SK-N-MC (cell line): ENCODE measurements around the gene CLEC16A.

Experiments used
- DNase-seq: peaks from one replicate; pipeline ENCODE4 v3.0.0-alpha.2; 2011; ENCODE audit warnings: low read depth, low spot score
- H3K27ac ChIP-seq: fragments of 200-600 bp; sonication (generic); 2 replicates; pipeline ENCODE4 v1.5.1; 2016; ENCODE audit warnings: mixed run types
- H3K36me3 ChIP-seq: fragments of 200-600 bp; sonication (generic); 2 replicates; pipeline ENCODE4 v1.6.1; 2017; ENCODE audit warnings: antibody characterized with exemption, low read length, mixed read lengths; ENCODE audit not compliant: insufficient read depth
- H3K4me3 ChIP-seq: fragments of 200-600 bp; sonication (generic); 2 replicates; pipeline ENCODE4 v1.5.1; 2016
- H3K9ac ChIP-seq: fragments of 200-600 bp; sonication (generic); 2 replicates; pipeline ENCODE4 v1.8.0; 2017; ENCODE audit warnings: mixed run types, mixed read lengths; ENCODE audit not compliant: insufficient read length
- H3K9me3 ChIP-seq: fragments of 200-600 bp; sonication (generic); 2 replicates; pipeline ENCODE4 v1.6.1; 2017; ENCODE audit warnings: low read depth, mild to moderate bottlenecking, antibody characterized with exemption, low read length, moderate library complexity, mixed read lengths
- EZH2 ChIP-seq: fragments of 200-600 bp; sonication (generic); IDR thresholded peaks from one replicate; pipeline ENCODE4 v1.6.1; 2017; ENCODE audit warnings: antibody characterized with exemption
- FOXP2 ChIP-seq: optimal IDR thresholded peaks from 2 replicates; pipeline ENCODE3; 2011; ENCODE audit warnings: mild to moderate bottlenecking, moderate library complexity; ENCODE audit not compliant: insufficient read depth; ENCODE audit errors: extremely low read length, control extremely low read depth
- POLR2AphosphoS5 ChIP-seq: IDR thresholded peaks from 2 replicates; pipeline ENCODE4 v1.6.1; 2012; ENCODE audit warnings: mild to moderate bottlenecking, low read depth, low read length, borderline replicate concordance

Gene CLEC16A

DNA sequence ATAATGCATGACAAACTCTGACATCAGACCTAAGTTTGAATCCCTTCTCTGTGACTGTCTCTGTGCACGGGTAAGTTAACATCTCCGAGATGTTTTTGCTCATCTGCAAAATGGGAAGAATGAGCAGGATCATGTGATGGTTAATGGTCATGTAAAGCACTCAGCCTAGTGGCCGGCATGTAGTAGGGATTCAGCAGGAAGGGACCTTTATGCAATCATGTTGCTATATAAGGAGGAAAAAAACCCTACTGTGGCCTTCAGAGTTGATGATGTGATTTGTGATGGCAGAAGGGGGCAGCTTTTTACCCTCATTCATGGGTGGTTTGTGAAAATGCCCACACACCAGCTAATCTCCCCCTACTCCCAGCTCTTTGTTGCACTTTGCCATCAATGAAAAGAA, 24.1 kb downstream of the CLEC16A start:
- DNase-seq, result no peak
- Histone ChIP-seq H3K4me3 (no peak overlapping the region), H3K27ac (no peak overlapping the region), H3K9me3 (no peaks in the 10 kb centered on the region), H3K9ac (no peak overlapping the region), H3K36me3 (peaks cover 8% of the 10 kb centered on the region)
- no peak for TF ChIP-seq POLR2AphosphoS5
- no peak for TF ChIP-seq FOXP2
- no peak for TF ChIP-seq EZH2

GRCh38 chr16:10969615-10970014, 25.3 kb downstream of the CLEC16A start:
- H3K36me3 ChIP-seq, result peaks cover 4% of the 10 kb centered on the region; the same call in 1 of the 2 replicates
- no peaks in the 10 kb centered on the region for H3K9me3 ChIP-seq
- H3K9ac ChIP-seq, result no peak overlapping the region
- H3K4me3 ChIP-seq, result no peak overlapping the region
- DNase-seq, result no peak
- no peak overlapping the region for H3K27ac ChIP-seq
- no peak for TF ChIP-seq FOXP2

DNA sequence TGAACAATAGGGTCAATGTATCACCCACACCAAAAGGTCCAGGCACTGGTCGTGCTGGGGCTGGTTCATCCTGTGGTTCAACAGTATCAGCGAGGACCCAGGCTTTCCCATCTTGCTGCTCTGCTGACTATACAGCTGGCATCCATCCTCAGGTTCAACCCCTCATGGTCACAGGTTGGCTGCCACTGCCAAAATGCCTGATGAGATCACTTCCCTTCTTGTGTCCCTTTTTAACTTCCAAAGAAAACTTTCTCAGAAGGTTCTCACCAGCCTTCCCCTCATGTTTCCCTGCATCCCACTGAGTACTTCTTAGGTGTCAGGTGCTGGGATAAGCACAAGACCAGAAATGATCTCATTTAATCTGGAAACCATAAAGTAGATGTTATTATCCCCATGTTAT, 25.7 kb downstream of the CLEC16A start:
- H3K9ac ChIP-seq, result no peak overlapping the region
- TF ChIP-seq EZH2 (no peak), POLR2AphosphoS5 (no peak), FOXP2 (no peak)
- no peak overlapping the region for H3K27ac ChIP-seq
- H3K9me3 ChIP-seq, result no peaks in the 10 kb centered on the region
- no peak overlapping the region for H3K4me3 ChIP-seq
- peaks cover 4% of the 10 kb centered on the region; the same call in 1 of the 2 replicates for H3K36me3 ChIP-seq
- no peak for DNase-seq

DNA sequence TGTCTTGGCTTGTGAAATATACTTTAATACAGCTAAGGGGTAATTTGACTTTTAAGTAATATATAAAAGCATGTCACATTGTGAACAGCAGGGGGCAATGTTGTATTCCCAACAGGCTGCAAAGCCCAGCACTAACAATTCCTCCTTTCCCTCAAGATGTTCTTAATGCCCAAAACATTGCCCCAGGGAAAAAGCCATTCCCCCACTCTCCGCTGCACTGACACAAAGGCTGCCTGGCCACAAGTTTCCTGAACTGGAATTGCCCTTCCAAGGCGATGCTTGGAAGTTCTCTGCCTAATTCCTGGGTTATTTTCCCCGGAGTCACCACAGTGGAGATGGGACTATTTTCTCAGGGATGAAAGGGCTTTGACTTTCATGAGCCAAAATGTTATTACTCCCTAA, 27.2 kb downstream of the CLEC16A start:
- no peaks in the 10 kb centered on the region for H3K9me3 ChIP-seq
- TF ChIP-seq FOXP2 (no peak), POLR2AphosphoS5 (no peak), EZH2 (no peak)
- no peak overlapping the region for H3K4me3 ChIP-seq
- H3K9ac ChIP-seq, result no peak overlapping the region
- no peak overlapping the region for H3K27ac ChIP-seq
- peak; percentile 79 for DNase-seq
- peaks cover 4% of the 10 kb centered on the region; the same call in 1 of the 2 replicates for H3K36me3 ChIP-seq

- TF ChIP-seq EZH2 (no peak), FOXP2 (no peak), POLR2AphosphoS5 (no peak)
- no peak overlapping the region for H3K27ac ChIP-seq
- no peak for DNase-seq
- H3K4me3 ChIP-seq, result no peak overlapping the region
- peaks cover 4% of the 10 kb centered on the region; the same call in 1 of the 2 replicates for H3K36me3 ChIP-seq
- no peak overlapping the region for H3K9ac ChIP-seq
- no peaks in the 10 kb centered on the region for H3K9me3 ChIP-seq
These were observed 27.9 kb downstream of the CLEC16A start for GRCh38 chr16:10972108-10972818.

DNA sequence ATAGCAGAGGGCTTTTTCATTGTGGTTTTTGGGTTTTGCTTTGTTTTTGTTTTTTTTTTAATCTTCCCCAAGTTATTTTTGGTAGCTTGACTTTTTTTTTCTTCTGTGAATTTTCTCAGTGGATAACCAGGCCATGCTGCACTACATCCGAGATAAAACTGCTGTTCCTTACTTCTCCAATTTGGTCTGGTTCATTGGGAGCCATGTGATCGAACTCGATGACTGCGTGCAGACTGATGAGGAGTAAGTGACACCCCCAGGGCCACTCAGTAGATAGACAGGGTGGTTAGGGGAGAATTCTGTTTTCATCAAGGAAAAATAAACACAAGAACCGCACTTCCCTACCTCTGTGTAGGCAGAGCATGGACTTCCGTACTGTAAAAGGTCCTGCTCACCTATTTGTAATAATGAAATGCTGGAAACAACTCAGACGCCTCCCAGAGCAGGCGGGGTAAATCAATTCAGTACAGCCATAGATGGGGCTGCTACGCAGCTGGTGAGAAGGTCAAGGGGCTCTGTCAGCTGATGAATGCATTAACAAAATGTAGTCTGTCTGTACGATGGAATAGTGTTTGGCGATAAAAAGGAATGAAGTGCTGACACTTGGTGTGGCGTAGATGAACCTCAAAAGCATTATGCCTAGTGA, 28.6 kb downstream of the CLEC16A start:
- DNase-seq, result no peak
- H3K9me3 ChIP-seq, result no peaks in the 10 kb centered on the region
- no peak for TF ChIP-seq EZH2
- TF ChIP-seq FOXP2, result no peak
- no peak for TF ChIP-seq POLR2AphosphoS5
- H3K4me3 ChIP-seq, result no peak overlapping the region
- H3K36me3 ChIP-seq, result peaks cover 4% of the 10 kb centered on the region; the same call in 1 of the 2 replicates
- no peak overlapping the region for H3K9ac ChIP-seq
- H3K27ac ChIP-seq, result no peak overlapping the region

DNA sequence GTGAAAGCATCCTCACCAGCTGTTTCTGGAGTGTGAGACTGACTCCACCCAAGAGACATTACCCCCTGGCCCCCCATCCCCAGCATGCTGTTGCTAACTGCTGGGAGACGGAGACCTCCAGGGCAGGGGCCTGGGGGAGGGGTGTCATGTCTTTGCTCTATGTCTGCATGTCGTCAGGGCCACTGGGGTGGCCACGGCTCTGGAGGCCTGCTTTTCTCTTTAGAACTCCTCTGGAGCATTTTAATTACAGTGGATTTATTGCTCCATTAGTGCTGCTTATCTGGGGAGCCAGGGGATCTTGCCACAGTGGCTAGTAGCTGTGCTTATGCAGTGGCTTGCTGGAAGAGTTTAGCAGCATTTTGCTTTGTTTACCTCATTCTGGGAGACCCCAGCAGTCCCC, 32.3 kb downstream of the CLEC16A start:
- Histone ChIP-seq H3K36me3 (no peaks in the 10 kb centered on the region; the same call in 1 of the 2 replicates), H3K27ac (no peak overlapping the region), H3K9me3 (no peaks in the 10 kb centered on the region), H3K9ac (no peak overlapping the region), H3K4me3 (no peak overlapping the region)
- DNase-seq, result no peak
- no peak for TF ChIP-seq POLR2AphosphoS5
- no peak for TF ChIP-seq FOXP2
- TF ChIP-seq EZH2, result no peak

- TF ChIP-seq POLR2AphosphoS5, result no peak
- no peak for TF ChIP-seq FOXP2
- no peak for TF ChIP-seq EZH2
- no peak overlapping the region for H3K27ac ChIP-seq
- no peak for DNase-seq
- no peak overlapping the region for H3K9ac ChIP-seq
- no peaks in the 10 kb centered on the region for H3K9me3 ChIP-seq
- H3K4me3 ChIP-seq, result no peak overlapping the region
- no peaks in the 10 kb centered on the region; the same call in 1 of the 2 replicates for H3K36me3 ChIP-seq
These were observed 33.8 kb downstream of the CLEC16A start for GRCh38 chr16:10978124-10978523.
